ENCODE results near the gene C2orf68. TPM values are rescaled to one million over a fixed set of nuclear protein-coding genes. Genes with fewer than 3 reads are reported as not detected.

C2orf68 gene
- total and polyA plus RNA-seq, 2 of the 13 experiments (the other 11 are each of a cell fraction or from before 2014, with no cell fraction given) = 47.1 to 77.4 TPM

- no peak for TF ChIP-seq PAF1 (CRISPR knock-in tag; IDR thresholded peaks at IDR 0.05)
Measured at GRCh38 chr2:85595301-85596025, 16.4 kb downstream of the C2orf68 start, which contains the start of gene RNF181 (continued).

GRCh38 chr2:85594715-85595300 is 17.1 kb downstream of the C2orf68 start:
- Histone ChIP-seq H3K4me2 (ENCODE audit: low read depth, low read length) (peak overlapping the region; percentile 94), H3K27me3 (ENCODE audit: control insufficient read depth in 1 of 2, insufficient read depth in 2 of 2, low read length in 2 of 2) (no peaks in the 10 kb centered on the region; a peak in 1 of 5 replicates), H3K27ac (ENCODE audit: extremely low read length, insufficient read depth, low read length) (peak overlapping the region; percentile 80), H2AFZ (ENCODE audit: low read length) (no peak overlapping the region), H3K9me3 (ENCODE audit: low read length) (no peaks in the 10 kb centered on the region), H3K79me2 (ENCODE audit: insufficient read depth, low read length) (peaks cover 29% of the 10 kb centered on the region), H3K9ac (ENCODE audit: insufficient read depth, low read depth, low read length) (peak overlapping the region; percentile 85), H3K4me1 (ENCODE audit: insufficient read depth, low read length) (peaks cover 86% of the 10 kb centered on the region), H3K36me3 (replicated peaks in 1 of 2; ENCODE audit: control insufficient read depth in 1 of 2, insufficient read depth in 2 of 2, low read length in 2 of 2) (peaks cover 2 to 24% of the 10 kb centered on the region in 2 experiments), H4K20me1 (ENCODE audit: insufficient read depth, low read length) (0 out of 2 replicates have a peak, but pooled peaks cover 3% of the 10 kb centered on the region), H3K4me3 (replicated peaks in 1 of 3; ENCODE audit: insufficient read depth in 1 of 3, low read depth in 2 of 3, low read length in 3 of 3) (peak overlapping the region; percentile 88 to 97 (median 90))
- ChIA-PET POLR2A (interaction anchor here (0.6 to 25.9 kb wide), 19 partner anchors 2 to 287 kb away, joined by 3 to 795 read pairs (median 5); partner anchors contain the start of genes C2orf68, GGCX, MAT2A and RNF181), CTCF (ENCODE audit: low intra/inter-chr PET ratio, low total read pairs) (no interaction called here)
- WGBS (ENCODE audit: low lambda C conversion rate) = 10% methylated on average over 9 of the region's 13 CpGs
- FAIRE-seq (no peak), DNase-seq (ENCODE audit: low spot score) (no peak), ATAC-seq (peak; percentile 3)
- TSS peak; percentile 63 for BruUV-seq (replicated peaks)
- in situ Hi-C loops (cut with HindIII; ENCODE audit: extremely low pct_ligation_motif_present, low pct_unique_long_range_greater_than_20kb) = no loop called here
- intact Hi-C loops (cut with micrococcal nuclease; ENCODE audit: unreplicated experiment) = loop anchor here (1.0 to 5.0 kb wide), 2 partner anchors 10 to 173 kb away; no protein-coding TSS in a partner anchor
- no peak for TF ChIP-seq TEF (CRISPR knock-in tag; IDR thresholded peaks at IDR 0.05)
- no peak for TF ChIP-seq ZBTB8A (CRISPR knock-in tag; IDR thresholded peaks at IDR 0.05; ENCODE audit: borderline replicate concordance, low read depth)
- no peak for TF ChIP-seq NR2F1 (CRISPR knock-in tag; IDR thresholded peaks at IDR 0.05)
- TF ChIP-seq MYC (CRISPR knock-in tag; IDR thresholded peaks at IDR 0.05; ENCODE audit: borderline replicate concordance) = no peak
- no peak for TF ChIP-seq NKX3-1 (CRISPR knock-in tag; IDR thresholded peaks at IDR 0.05)
- no peak for TF ChIP-seq ZNF792 (CRISPR knock-in tag; IDR thresholded peaks at IDR 0.05)
- no peak for TF ChIP-seq ZNF564 (CRISPR knock-in tag; IDR thresholded peaks at IDR 0.05)
- no peak for TF ChIP-seq AHDC1 (CRISPR knock-in tag; IDR thresholded peaks at IDR 0.05; ENCODE audit: borderline replicate concordance)
- TF ChIP-seq ZNF430 (CRISPR knock-in tag; IDR thresholded peaks at IDR 0.05) = no peak
- TF ChIP-seq JARID2 (CRISPR knock-in tag; IDR thresholded peaks at IDR 0.05; ENCODE audit: insufficient replicate concordance) = no peak
- no peak for TF ChIP-seq HNRNPLL (IDR thresholded peaks at IDR 0.05; ENCODE audit: low read depth, low read length, poor library complexity, severe bottlenecking)
- TF ChIP-seq ZNF761 (CRISPR knock-in tag; conservative IDR thresholded peaks at IDR 0.05) = no peak
